ENCODE results near the gene PDLIM3.

DNA sequence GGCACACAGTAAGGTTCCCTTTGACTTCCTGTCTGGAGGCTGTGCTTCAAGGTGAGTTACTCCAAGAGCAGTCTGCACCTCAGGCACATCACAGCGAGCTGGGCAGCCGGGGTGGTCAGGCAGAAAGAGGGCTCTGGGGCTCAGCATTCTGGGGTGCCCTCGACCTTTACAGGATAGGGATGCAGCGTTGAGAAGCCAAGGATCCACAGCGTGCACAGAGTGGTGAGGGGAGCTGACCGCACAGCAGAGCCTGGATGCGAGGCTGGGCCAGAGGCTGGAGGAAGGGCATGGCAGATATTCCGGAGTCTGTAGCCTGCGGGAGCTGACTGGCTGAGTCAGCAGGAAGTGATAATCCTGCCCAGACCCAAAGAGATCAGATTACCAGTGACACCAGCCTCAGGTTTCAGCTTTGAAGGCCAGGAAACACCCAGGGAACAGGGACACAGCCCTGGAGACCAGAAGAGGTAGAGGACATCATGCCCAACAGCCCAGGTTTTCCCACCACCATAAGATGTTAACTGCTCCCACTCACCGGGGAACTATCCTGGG lies 38.4 kb upstream of the PDLIM3 start:
- no peak for TF ChIP-seq EZH2phosphoT487 (IDR thresholded peaks at IDR 0.05; ENCODE audit: borderline replicate concordance, low read length)
- TF ChIP-seq, protein P1, sequence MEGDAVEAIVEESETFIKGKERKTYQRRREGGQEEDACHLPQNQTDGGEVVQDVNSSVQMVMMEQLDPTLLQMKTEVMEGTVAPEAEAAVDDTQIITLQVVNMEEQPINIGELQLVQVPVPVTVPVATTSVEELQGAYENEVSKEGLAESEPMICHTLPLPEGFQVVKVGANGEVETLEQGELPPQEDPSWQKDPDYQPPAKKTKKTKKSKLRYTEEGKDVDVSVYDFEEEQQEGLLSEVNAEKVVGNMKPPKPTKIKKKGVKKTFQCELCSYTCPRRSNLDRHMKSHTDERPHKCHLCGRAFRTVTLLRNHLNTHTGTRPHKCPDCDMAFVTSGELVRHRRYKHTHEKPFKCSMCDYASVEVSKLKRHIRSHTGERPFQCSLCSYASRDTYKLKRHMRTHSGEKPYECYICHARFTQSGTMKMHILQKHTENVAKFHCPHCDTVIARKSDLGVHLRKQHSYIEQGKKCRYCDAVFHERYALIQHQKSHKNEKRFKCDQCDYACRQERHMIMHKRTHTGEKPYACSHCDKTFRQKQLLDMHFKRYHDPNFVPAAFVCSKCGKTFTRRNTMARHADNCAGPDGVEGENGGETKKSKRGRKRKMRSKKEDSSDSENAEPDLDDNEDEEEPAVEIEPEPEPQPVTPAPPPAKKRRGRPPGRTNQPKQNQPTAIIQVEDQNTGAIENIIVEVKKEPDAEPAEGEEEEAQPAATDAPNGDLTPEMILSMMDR (conservative IDR thresholded peaks at IDR 0.05; ENCODE audit: low read depth, low read length): no peak

All from PC-3 (cell line).